Measurements from ENCODE around the gene CTSS. TPM values are rescaled to one million over a fixed set of nuclear protein-coding genes. Genes with fewer than 3 reads are reported as not detected.

Gene CTSS
- total and polyA plus RNA-seq, 2 donors (not counting 3 experiments of a cell fraction or from before 2014, with no cell fraction given), result 4.0 to 11.1 TPM

- Histone ChIP-seq H3K79me2 (ENCODE audit: control insufficient read depth, insufficient read depth, low read length) (no peaks in the 10 kb centered on the region), H2AFZ (ENCODE audit: low read depth, low read length) (no peak overlapping the region), H3K4me2 (ENCODE audit: insufficient read depth, low read length) (no peak overlapping the region), H3K9me1 (replicated peaks; ENCODE audit: control insufficient read depth, extremely low read depth, insufficient read depth, low read length) (no peaks in the 10 kb centered on the region), H3K4me1 (ENCODE audit: control insufficient read depth, extremely low read depth, insufficient read depth, low read length) (no peaks in the 10 kb centered on the region), H3K9me3 (replicated peaks; ENCODE audit: control insufficient read depth, insufficient read depth, low read length) (no peaks in the 10 kb centered on the region), H3K27ac (ENCODE audit: insufficient read depth, low read depth, low read length) (no peak overlapping the region), H3K27me3 (ENCODE audit: control insufficient read depth in 2 of 2, insufficient read depth in 2 of 2, low read length in 2 of 2) (no peaks in the 10 kb centered on the region), H3K9ac (replicated peaks; ENCODE audit: extremely low read depth, insufficient read depth, low read length) (no peak overlapping the region), H3K36me3 (ENCODE audit: control insufficient read depth in 2 of 2, extremely low read depth in 1 of 2, insufficient read depth in 2 of 2, low read length in 2 of 2) (no peaks in the 10 kb centered on the region), H4K20me1 (replicated peaks; ENCODE audit: control insufficient read depth, extremely low read depth, insufficient read depth, low read length) (no peaks in the 10 kb centered on the region), H3K4me3 (replicated peaks in 1 of 3; ENCODE audit: insufficient read depth in 1 of 3, low read depth in 1 of 3, low read length in 3 of 3) (no peak overlapping the region)
- dilution Hi-C loops (cut with MboI; ENCODE audit: extremely low pct_ligation_motif_present, low sequenced_read_pairs), result no loop called here
- DNase-seq (ENCODE audit: low read depth, low spot score) (no peak), FAIRE-seq (no peak)
- no peak for TF ChIP-seq GATA2 (IDR thresholded peaks at IDR 0.05; ENCODE audit: insufficient read depth, insufficient read length, low read depth, low read length)
- TF ChIP-seq MYC (IDR thresholded peaks at IDR 0.05; ENCODE audit: low read depth, low read length), result no peak
- TF ChIP-seq MAX (IDR thresholded peaks at IDR 0.05; ENCODE audit: insufficient read depth, insufficient read length), result no peak
- no peak for TF ChIP-seq JUN (IDR thresholded peaks at IDR 0.05; ENCODE audit: borderline replicate concordance, insufficient read depth, insufficient read length, low read depth)
- no TSS peak for BruUV-seq (replicated peaks)
- ChIA-PET CTCF (interaction anchor here (1.5 kb wide), 1 partner anchor 18 kb away, joined by 3 read pairs; no protein-coding TSS in a partner anchor), POLR2A (no interaction called here)
- intact Hi-C loops (cut with micrococcal nuclease), result no loop called here
Measured at GRCh38 chr1:150706091-150706490, 59.5 kb downstream of the CTSS start.

- Histone ChIP-seq H3K9me3 (replicated peaks; ENCODE audit: control insufficient read depth, insufficient read depth, low read length) (no peaks in the 10 kb centered on the region), H3K4me3 (replicated peaks in 1 of 3; ENCODE audit: insufficient read depth in 1 of 3, low read depth in 1 of 3, low read length in 3 of 3) (no peak overlapping the region), H3K9me1 (replicated peaks; ENCODE audit: control insufficient read depth, extremely low read depth, insufficient read depth, low read length) (no peaks in the 10 kb centered on the region), H3K4me2 (ENCODE audit: insufficient read depth, low read length) (no peak overlapping the region), H3K79me2 (ENCODE audit: control insufficient read depth, insufficient read depth, low read length) (no peaks in the 10 kb centered on the region), H3K27ac (ENCODE audit: insufficient read depth, low read depth, low read length) (no peak overlapping the region), H3K36me3 (ENCODE audit: control insufficient read depth in 2 of 2, extremely low read depth in 1 of 2, insufficient read depth in 2 of 2, low read length in 2 of 2) (no peaks in the 10 kb centered on the region), H3K9ac (replicated peaks; ENCODE audit: extremely low read depth, insufficient read depth, low read length) (no peak overlapping the region), H3K4me1 (ENCODE audit: control insufficient read depth, extremely low read depth, insufficient read depth, low read length) (no peaks in the 10 kb centered on the region), H4K20me1 (replicated peaks; ENCODE audit: control insufficient read depth, extremely low read depth, insufficient read depth, low read length) (no peaks in the 10 kb centered on the region), H3K27me3 (ENCODE audit: control insufficient read depth in 2 of 2, insufficient read depth in 2 of 2, low read length in 2 of 2) (no peaks in the 10 kb centered on the region), H2AFZ (ENCODE audit: low read depth, low read length) (no peak overlapping the region)
- no TSS peak for BruUV-seq (replicated peaks)
- dilution Hi-C loops (cut with MboI; ENCODE audit: extremely low pct_ligation_motif_present, low sequenced_read_pairs) (no loop called here), intact Hi-C loops (cut with micrococcal nuclease) (no loop called here)
- ChIA-PET CTCF (no interaction called here), POLR2A (interaction anchor here (0.5 kb wide), 1 partner anchor 32 kb away, joined by 5 read pairs; no protein-coding TSS in a partner anchor)
- no peak for TF ChIP-seq POLR2A (IDR thresholded peaks at IDR 0.05; ENCODE audit: low read depth, low read length)
- DNase-seq (ENCODE audit: low read depth, low spot score) (no peak), FAIRE-seq (no peak)
Measured at GRCh38 chr1:150703427-150703826, 62.2 kb downstream of the CTSS start.

Data from endothelial cell of umbilical vein (primary cell).